ENCODE measurements around the gene CIC.

DNA sequence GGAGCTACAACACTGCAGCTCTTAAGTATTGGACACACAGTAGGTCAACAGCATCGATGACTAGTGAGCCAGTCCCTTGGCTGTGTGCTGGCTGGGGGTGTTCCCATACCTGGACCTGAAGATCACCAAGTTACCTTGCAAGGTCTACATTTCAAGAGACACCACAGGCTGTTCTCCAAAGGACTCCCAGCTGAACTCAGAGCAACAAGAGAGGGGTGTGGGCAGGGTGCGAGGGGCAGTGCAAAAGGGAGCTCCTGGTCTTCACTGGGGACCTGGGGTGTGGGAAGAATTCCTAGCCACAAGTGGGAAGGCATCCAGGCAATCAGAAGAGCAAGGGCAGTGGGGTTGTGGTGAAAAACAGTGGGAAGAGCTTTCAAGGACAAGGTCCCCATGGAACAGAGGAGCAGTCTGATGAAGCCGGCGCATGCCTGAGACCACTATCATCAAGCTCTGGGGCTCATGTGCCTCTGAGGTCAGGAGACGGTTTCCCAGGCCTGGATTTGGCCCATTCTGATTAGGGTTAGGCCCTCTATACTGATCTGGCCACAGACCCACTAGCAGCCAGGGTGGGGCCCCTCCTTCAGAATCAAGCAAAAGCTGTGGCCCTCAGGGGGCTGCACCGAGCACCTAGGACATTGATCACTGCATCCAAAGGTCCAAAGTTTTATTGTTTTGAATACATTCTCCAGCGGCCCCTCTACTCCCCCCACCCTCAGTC, 22.0 kb upstream of the CIC start:
- TF ChIP-seq CTCF (IDR thresholded peaks at IDR 0.05; ENCODE audit: insufficient read depth, low read length, poor library complexity, severe bottlenecking) (no peak), EZH2phosphoT487 (conservative IDR thresholded peaks at IDR 0.05; ENCODE audit: low read length) (no peak)
